ENCODE measurements around the gene AHDC1.

- no peak for TF ChIP-seq CTCF (IDR thresholded peaks at IDR 0.05)
- peak in 2 of 4 donors; percentile 15 to 23 for TF ChIP-seq POLR2AphosphoS5 (IDR thresholded peaks at IDR 0.05)
- TF ChIP-seq EP300 (IDR thresholded peaks at IDR 0.05): no peak
- no peak for TF ChIP-seq POLR2A (IDR thresholded peaks at IDR 0.05)
These were observed 39.0 kb downstream of the AHDC1 start for GRCh38 chr1:27564710-27565649.

Data from sigmoid colon (tissue), 4 donors.